ENCODE results near the gene PSTPIP2.
"Not testable (repeated sequence)": the region's sequence is repeated elsewhere in the genome, so short reads cannot be mapped to it uniquely, and the experiment has no call there.

PSTPIP2 gene

DNA sequence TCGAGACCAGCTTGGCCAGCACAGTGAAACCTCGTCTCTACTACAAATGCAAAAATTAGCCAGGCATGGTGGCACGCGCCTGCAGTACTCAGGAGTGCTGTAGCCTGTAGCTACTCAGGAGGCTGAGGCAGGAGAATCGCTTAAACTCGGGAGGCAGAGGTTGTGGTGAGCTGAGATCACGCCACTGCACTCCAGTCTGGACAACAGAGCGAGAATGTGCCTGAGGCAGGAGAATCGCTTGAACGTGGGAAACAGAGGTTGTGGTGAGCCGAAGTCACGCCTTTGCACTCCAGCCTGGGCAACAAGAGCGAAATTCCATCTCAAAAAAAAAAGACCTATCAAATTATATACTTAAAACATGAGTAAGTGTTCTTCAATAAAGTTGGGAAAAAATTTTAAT, 24.7 kb downstream of the PSTPIP2 start:
- H3K4me3 ChIP-seq (ENCODE audit: low read depth, low read length); H3K36me3 ChIP-seq (ENCODE audit: control insufficient read depth, insufficient read depth, low read length); H3K27me3 ChIP-seq (ENCODE audit: control insufficient read depth, insufficient read depth, low read length); H3K9me3 ChIP-seq (ENCODE audit: control insufficient read depth, insufficient read depth, low read length); H3K9ac ChIP-seq (ENCODE audit: low read depth, low read length); H3K4me1 ChIP-seq (ENCODE audit: control insufficient read depth, insufficient read depth, low read length): not testable (repeated sequence)

DNA sequence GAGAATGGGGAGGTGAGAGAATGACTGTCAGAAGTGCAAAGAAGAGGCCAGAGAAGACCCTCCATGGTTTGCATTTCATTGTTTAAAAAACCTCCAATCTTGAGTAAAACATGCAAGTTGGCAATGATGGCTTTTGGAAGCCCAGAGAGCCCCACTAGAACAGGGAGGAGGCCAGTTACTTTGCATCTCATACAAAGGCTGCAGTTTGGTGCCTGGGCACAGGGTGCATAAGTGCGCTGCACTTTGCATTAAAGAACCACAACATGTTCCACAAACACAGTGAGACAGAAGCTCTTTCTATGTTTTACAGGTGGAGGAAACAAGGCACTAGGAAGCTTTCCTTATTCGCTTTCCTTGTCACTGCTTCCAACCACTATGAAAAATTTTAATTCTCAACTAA, 25.4 kb downstream of the PSTPIP2 start:
- H3K4me1 ChIP-seq (ENCODE audit: control insufficient read depth, insufficient read depth, low read length), result no peaks in the 10 kb centered on the region
- H3K27me3 ChIP-seq (ENCODE audit: control insufficient read depth, insufficient read depth, low read length), result no peaks in the 10 kb centered on the region
- no peaks in the 10 kb centered on the region for H3K9me3 ChIP-seq (ENCODE audit: control insufficient read depth, insufficient read depth, low read length)
- no peak overlapping the region for H3K4me3 ChIP-seq (ENCODE audit: low read depth, low read length)
- no peak overlapping the region for H3K9ac ChIP-seq (ENCODE audit: low read depth, low read length)
- no peaks in the 10 kb centered on the region for H3K36me3 ChIP-seq (ENCODE audit: control insufficient read depth, insufficient read depth, low read length)

DNA sequence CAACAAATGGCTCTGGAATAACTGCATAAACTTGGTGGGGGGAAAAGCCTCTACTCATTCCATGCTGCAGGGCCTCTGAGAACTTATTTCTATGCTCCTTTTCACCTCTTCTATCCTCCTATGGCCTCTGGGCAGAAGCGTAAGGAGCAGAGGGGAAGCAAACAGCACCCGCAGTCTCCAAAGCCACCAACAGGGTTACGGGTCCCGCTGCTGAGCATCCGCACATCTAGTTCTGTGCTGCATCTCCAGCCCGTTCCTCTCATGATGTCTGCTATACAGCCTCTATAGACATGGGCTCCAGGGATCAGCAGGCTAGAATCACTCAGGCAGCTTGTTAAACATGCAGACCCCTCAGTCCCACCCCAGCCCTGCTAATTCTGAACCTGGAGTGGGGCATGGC, 25.9 kb downstream of the PSTPIP2 start:
- H3K9me3 ChIP-seq (ENCODE audit: control insufficient read depth, insufficient read depth, low read length), result no peaks in the 10 kb centered on the region
- H3K9ac ChIP-seq (ENCODE audit: low read depth, low read length), result no peak overlapping the region
- no peaks in the 10 kb centered on the region for H3K36me3 ChIP-seq (ENCODE audit: control insufficient read depth, insufficient read depth, low read length)
- no peaks in the 10 kb centered on the region for H3K27me3 ChIP-seq (ENCODE audit: control insufficient read depth, insufficient read depth, low read length)
- no peaks in the 10 kb centered on the region for H3K4me1 ChIP-seq (ENCODE audit: control insufficient read depth, insufficient read depth, low read length)
- H3K4me3 ChIP-seq (ENCODE audit: low read depth, low read length), result no peak overlapping the region

DNA sequence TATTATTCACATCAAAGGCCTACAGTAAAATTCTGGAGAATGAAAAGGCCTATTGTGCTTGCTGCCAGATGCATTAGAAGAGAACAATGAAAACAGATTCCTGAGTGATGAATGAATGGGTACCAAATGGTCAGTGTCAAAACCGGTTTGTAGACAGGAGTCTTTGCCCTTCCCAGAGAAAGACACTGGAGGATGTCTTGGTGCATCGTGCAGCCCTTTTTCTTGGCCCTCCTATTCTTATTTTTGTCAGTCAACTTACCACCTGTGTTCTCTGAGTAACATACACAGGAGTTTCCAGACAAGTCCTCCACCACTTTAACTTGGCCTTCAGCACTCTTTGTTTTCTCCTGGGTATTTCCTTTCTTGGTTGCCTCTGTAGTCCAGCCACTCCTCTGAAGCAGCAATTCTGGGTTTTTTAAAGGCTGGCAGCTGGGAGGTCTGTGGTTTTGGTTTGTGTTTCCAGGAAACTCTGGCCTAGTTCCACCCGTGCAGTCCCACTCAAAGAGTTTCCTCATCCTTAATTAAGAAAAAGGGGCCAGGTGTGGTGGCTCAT, 29.4 kb downstream of the PSTPIP2 start:
- Histone ChIP-seq H3K36me3 (ENCODE audit: control insufficient read depth, insufficient read depth, low read length) (no peaks in the 10 kb centered on the region), H3K9me3 (ENCODE audit: control insufficient read depth, insufficient read depth, low read length) (no peaks in the 10 kb centered on the region), H3K9ac (ENCODE audit: low read depth, low read length) (no peak overlapping the region), H3K4me1 (ENCODE audit: control insufficient read depth, insufficient read depth, low read length) (peaks cover 2% of the 10 kb centered on the region), H3K27me3 (ENCODE audit: control insufficient read depth, insufficient read depth, low read length) (no peaks in the 10 kb centered on the region), H3K4me3 (ENCODE audit: low read depth, low read length) (no peak overlapping the region)

DNA sequence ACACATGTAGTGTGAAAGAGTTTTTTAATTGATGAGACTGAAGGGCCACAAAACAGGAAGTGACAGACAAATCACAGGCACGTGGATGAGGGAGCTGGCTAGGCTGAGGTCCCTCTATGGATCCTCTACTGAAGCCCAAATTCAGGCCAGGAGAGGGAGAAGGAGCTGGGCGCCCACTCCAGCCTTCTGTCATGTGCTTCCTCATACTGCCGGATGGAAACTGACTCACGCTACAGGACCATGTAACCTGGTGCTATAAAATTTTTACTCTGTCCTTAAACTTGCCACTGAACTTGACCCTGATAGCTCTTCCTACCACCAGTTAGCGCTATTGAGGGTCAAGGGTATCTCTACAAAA, 31.3 kb downstream of the PSTPIP2 start:
- Histone ChIP-seq H3K4me1 (ENCODE audit: control insufficient read depth, insufficient read depth, low read length) (peaks cover 2% of the 10 kb centered on the region), H3K9me3 (ENCODE audit: control insufficient read depth, insufficient read depth, low read length) (no peaks in the 10 kb centered on the region), H3K27me3 (ENCODE audit: control insufficient read depth, insufficient read depth, low read length) (no peaks in the 10 kb centered on the region), H3K36me3 (ENCODE audit: control insufficient read depth, insufficient read depth, low read length) (no peaks in the 10 kb centered on the region), H3K9ac (ENCODE audit: low read depth, low read length) (no peak overlapping the region), H3K4me3 (ENCODE audit: low read depth, low read length) (no peak overlapping the region)

DNA sequence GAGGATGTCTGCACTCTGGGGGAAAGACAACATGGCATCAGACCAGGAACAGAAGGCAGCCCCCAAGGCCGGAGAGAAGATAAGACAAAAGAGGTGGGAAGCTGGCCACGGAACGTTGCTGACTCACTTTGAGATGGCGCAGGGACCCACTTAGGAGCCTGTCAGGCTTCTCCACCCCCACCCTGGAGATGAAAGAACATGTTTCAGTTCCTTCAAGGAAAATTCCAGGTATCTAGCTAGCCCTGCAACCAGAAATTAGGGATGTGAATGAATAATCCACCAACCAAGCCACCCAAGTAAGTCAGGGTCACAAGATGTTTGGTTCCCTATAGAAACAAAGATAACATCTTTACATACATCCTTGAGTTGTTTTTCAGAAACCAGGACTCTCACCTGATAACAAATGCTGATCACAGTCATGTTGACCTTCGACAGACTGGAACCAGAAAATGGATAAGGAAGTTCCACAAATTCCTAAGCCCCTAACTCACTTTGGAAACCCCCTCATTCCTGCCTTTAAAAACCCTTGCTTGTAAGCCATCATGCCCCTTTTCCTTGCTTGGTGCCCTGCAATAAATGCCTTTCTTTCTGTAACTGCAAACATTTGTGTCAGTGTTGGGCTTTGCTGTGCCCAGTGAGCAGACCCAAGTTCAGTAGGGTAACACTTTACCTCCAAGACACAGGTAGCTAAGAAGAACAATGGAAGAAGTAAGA, 31.9 kb downstream of the PSTPIP2 start:
- Histone ChIP-seq H3K9ac (ENCODE audit: low read depth, low read length) (no peak overlapping the region), H3K36me3 (ENCODE audit: control insufficient read depth, insufficient read depth, low read length) (no peaks in the 10 kb centered on the region)

DNA sequence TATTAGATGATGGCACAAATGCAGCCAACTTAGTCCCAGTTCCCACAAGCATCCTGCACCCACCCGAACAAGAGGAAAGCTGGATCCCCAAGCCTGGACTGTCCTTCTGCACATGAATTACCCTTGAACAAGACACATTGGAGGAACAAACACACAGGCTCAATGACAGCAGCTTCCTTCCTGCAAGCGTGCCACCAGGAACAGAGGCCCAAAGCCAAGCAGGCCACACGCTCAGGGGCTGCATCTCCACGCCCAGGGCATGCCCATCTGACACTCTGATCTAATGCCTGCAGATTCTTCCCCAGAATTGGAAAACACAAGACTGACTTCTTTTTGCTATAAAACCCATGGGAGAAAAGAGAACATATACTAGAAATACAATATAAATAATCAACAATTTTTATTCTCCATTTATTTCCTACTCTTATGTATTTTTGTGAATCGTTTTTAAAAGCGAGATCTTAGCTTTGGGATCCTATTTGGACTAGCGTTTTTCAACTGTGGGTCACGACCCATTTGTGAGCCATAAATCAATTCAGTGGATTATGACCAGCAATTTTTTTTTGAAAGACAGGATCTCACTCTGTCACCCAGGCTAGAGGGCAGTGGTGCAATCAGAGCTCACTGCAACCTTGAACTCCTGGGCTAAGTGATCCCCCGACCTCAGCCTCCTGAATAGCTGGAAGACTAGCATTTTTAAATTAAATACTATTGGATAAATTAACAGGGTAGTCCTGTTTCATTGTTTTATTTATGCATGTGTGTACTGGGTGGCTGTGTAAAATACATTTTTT, 34.4 kb downstream of the PSTPIP2 start:
- Histone ChIP-seq H3K9ac (ENCODE audit: low read depth, low read length) (no peak overlapping the region), H3K9me3 (ENCODE audit: control insufficient read depth, insufficient read depth, low read length) (no peaks in the 10 kb centered on the region), H3K36me3 (ENCODE audit: control insufficient read depth, insufficient read depth, low read length) (no peaks in the 10 kb centered on the region), H3K4me1 (ENCODE audit: control insufficient read depth, insufficient read depth, low read length) (peaks cover 2% of the 10 kb centered on the region), H3K4me3 (ENCODE audit: low read depth, low read length) (no peak overlapping the region), H3K27me3 (ENCODE audit: control insufficient read depth, insufficient read depth, low read length) (peaks cover 2% of the 10 kb centered on the region)

More for the DNA sequence above, 31.9 kb downstream of the PSTPIP2 start:
- Histone ChIP-seq H3K4me3 (ENCODE audit: low read depth, low read length) (no peak overlapping the region), H3K4me1 (ENCODE audit: control insufficient read depth, insufficient read depth, low read length) (peaks cover 2% of the 10 kb centered on the region), H3K9me3 (ENCODE audit: control insufficient read depth, insufficient read depth, low read length) (no peaks in the 10 kb centered on the region), H3K27me3 (ENCODE audit: control insufficient read depth, insufficient read depth, low read length) (peaks cover 2% of the 10 kb centered on the region)

DNA sequence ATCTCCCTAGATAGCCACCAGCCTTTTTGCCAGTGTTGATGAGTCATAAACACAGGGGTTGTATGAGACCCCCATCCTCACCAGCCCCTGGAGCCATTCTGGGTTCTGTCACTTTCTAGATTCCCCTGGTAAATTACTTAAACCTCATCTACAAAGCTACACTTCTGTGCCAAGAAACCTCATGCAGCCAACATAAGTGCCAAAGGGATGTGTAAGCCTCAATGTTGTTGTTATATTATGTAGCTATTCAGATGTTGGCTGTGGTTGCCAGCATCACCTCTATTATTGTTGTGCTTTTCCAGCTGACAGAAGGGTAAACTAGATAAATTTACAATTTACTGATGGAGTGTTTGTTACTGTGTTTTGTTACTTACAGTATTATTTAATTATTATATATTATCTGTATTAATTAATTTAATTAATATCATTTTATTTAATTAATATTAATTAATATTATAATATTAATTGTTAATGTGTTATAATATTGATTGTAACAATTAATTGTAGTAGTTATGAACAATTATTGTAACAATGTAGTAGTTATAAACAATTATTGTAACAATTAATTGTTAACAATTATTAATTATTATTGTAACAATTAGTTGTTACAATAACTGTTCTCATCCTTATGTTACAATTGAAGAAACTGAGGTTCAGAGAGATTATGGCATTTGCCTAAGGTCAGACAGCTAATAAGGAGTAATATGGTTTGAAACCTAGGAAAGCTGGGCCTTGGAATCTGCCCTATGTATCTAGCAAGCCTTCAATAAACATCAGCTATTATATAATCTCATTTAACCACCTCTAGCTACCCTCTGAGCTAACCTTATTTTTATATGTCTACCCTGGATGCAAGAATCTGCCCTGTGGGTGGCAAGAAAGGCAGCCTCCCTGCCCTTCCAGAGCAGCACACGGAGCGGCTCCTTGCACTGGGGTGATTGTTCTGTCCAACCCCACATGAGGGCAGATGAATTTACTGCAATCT, 36.1 kb downstream of the PSTPIP2 start:
- Histone ChIP-seq H3K9ac (ENCODE audit: low read depth, low read length) (no peak overlapping the region), H3K4me1 (ENCODE audit: control insufficient read depth, insufficient read depth, low read length) (peaks cover 2% of the 10 kb centered on the region), H3K4me3 (ENCODE audit: low read depth, low read length) (no peak overlapping the region), H3K9me3 (ENCODE audit: control insufficient read depth, insufficient read depth, low read length) (no peaks in the 10 kb centered on the region), H3K36me3 (ENCODE audit: control insufficient read depth, insufficient read depth, low read length) (no peaks in the 10 kb centered on the region), H3K27me3 (ENCODE audit: control insufficient read depth, insufficient read depth, low read length) (peaks cover 4% of the 10 kb centered on the region)

DNA sequence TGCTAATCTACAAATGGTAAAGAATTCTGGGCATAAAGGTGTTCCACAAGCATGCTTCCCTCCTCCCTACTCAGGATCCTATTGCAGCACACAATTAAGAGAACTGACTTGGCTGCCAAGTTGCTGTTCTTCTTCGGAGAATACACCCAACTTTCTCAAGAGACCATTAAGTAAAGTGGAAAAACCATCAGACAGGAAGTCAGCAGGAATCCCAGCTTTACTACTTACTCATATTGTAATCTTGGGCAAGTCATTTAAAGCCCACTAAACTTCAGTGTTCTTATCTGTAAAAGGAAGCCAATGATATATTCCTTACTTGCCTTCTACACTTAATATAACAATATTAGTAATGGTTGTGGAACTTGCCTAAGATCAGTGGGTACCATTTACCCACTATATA, 37.8 kb downstream of the PSTPIP2 start:
- no peak overlapping the region for H3K4me3 ChIP-seq (ENCODE audit: low read depth, low read length)
- H3K9me3 ChIP-seq (ENCODE audit: control insufficient read depth, insufficient read depth, low read length), result no peaks in the 10 kb centered on the region
- no peak overlapping the region for H3K9ac ChIP-seq (ENCODE audit: low read depth, low read length)
- no peaks in the 10 kb centered on the region for H3K36me3 ChIP-seq (ENCODE audit: control insufficient read depth, insufficient read depth, low read length)
- peaks cover 15% of the 10 kb centered on the region for H3K27me3 ChIP-seq (ENCODE audit: control insufficient read depth, insufficient read depth, low read length)
- no peaks in the 10 kb centered on the region for H3K4me1 ChIP-seq (ENCODE audit: control insufficient read depth, insufficient read depth, low read length)

DNA sequence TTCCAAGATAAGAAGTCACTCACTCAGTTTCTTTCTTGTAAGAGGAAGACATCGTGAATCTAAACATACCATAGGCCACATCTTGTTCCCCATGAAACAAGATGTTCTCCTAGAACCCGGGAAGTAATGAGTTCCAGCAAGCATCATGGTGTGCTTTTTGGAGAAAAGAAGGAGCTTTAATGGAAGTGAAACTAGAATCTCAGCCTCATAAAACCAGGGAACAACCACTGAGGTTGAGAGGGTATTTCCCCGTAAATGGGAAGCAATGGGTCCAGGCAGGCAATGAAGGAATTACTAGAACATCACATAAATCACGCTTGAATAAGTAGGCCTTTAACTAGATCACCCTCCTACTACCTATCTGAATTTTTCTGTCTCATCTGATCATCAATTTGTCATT, 40.3 kb downstream of the PSTPIP2 start:
- Histone ChIP-seq H3K9me3 (ENCODE audit: control insufficient read depth, insufficient read depth, low read length) (no peaks in the 10 kb centered on the region), H3K4me1 (ENCODE audit: control insufficient read depth, insufficient read depth, low read length) (no peaks in the 10 kb centered on the region), H3K9ac (ENCODE audit: low read depth, low read length) (no peak overlapping the region), H3K36me3 (ENCODE audit: control insufficient read depth, insufficient read depth, low read length) (no peaks in the 10 kb centered on the region), H3K27me3 (ENCODE audit: control insufficient read depth, insufficient read depth, low read length) (peaks cover 33% of the 10 kb centered on the region), H3K4me3 (ENCODE audit: low read depth, low read length) (no peak overlapping the region)

DNA sequence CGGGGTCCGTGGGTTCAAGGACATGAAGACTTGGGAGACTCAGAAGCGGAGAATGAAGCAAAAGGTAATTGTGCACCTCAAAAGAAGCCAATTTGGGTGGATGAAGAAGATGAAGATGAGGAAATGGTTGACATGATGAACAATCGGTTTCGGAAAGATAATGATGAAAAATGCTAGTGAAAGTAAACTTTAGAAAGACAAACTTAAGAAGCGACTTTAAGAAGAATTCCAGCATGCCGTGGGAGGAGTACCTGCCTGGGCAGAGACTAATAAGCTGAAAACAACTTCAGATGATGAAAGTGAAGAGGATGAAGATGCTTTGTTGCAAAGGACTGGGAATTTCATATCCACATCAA, 43.5 kb downstream of the PSTPIP2 start:
- peak overlapping the region; percentile 61 for H3K9ac ChIP-seq (ENCODE audit: low read depth, low read length)
- peak overlapping the region; percentile 59 for H3K4me3 ChIP-seq (ENCODE audit: low read depth, low read length)
- no peaks in the 10 kb centered on the region for H3K4me1 ChIP-seq (ENCODE audit: control insufficient read depth, insufficient read depth, low read length)
- H3K27me3 ChIP-seq (ENCODE audit: control insufficient read depth, insufficient read depth, low read length), result peaks cover 31% of the 10 kb centered on the region
- no peaks in the 10 kb centered on the region for H3K36me3 ChIP-seq (ENCODE audit: control insufficient read depth, insufficient read depth, low read length)
- no peaks in the 10 kb centered on the region for H3K9me3 ChIP-seq (ENCODE audit: control insufficient read depth, insufficient read depth, low read length)

Data from iPS-15b (cell line).